H1 (cell line): ENCODE measurements around the gene HAND1. TPM values are rescaled to one million over a fixed set of nuclear protein-coding genes. Genes with fewer than 3 reads are reported as not detected.

Experiments
- CTCF ChIA-PET: fragments of 300-600 bp; sonication (Branson Sonifier 250); formaldehyde crosslinking; loops from one replicate; lab custom pipeline; 2021; ENCODE audit not compliant: partially characterized antibody; lab: Charles Lee
- POLR2A ChIA-PET: fragments of 300-600 bp; sonication (Branson Sonifier 250); formaldehyde crosslinking; loops from one replicate; lab custom pipeline; 2021; ENCODE audit warnings: inconsistent platforms; ENCODE audit not compliant: partially characterized antibody; lab: Charles Lee
- DNase-seq, 2 experiments: peaks; one replicate each; pipeline versions ENCODE4 v3.0.0 to v3.0.0-alpha.2; 2010 to 2022; ENCODE audit warnings: low spot score in 2 of 2, low read depth in 1 of 2, mixed read lengths in 1 of 2
- FAIRE-seq: peaks from 2 replicates; lab custom pipeline; 2011; peaks lifted over from hg19 to GRCh38; lab: Jason Lieb, UNC
- H2AFZ ChIP-seq: 2 replicates; pipeline ENCODE4 v1.8.1; 2012; ENCODE audit warnings: low read length, inconsistent platforms
- H2AK5ac ChIP-seq: 2 replicates; pipeline ENCODE4 v1.6.1; 2013; ENCODE audit warnings: low read depth, low read length
- H2BK120ac ChIP-seq: replicated peaks from 2 replicates; pipeline ENCODE3; 2013; ENCODE audit warnings: low read depth, low read length, inconsistent platforms
- H2BK12ac ChIP-seq: 2 replicates; pipeline ENCODE4 v1.6.1; 2013; ENCODE audit warnings: low read depth, low read length
- H2BK15ac ChIP-seq: 2 replicates; pipeline ENCODE4 v1.6.1; 2013; ENCODE audit warnings: low read length
- H2BK20ac ChIP-seq: 2 replicates; pipeline ENCODE4 v1.6.1; 2013; ENCODE audit warnings: low read length
- H2BK5ac ChIP-seq: 2 replicates; pipeline ENCODE4 v1.6.1; 2013; ENCODE audit warnings: low read depth, low read length
- H3K14ac ChIP-seq: 2 replicates; pipeline ENCODE4 v1.6.1; 2013; ENCODE audit warnings: inconsistent platforms; ENCODE audit not compliant: insufficient read length
- H3K18ac ChIP-seq: 2 replicates; pipeline ENCODE4 v1.6.1; 2013; ENCODE audit warnings: low read length; ENCODE audit errors: extremely low read depth
- H3K23ac ChIP-seq: 2 replicates; pipeline ENCODE4 v1.6.1; 2013; ENCODE audit warnings: inconsistent platforms; ENCODE audit not compliant: insufficient read length
- H3K23me2 ChIP-seq: 2 replicates; pipeline ENCODE4 v1.6.1; 2013; ENCODE audit warnings: low read depth, low read length
- H3K27ac ChIP-seq: 2 replicates; pipeline ENCODE4 v1.6.1; 2011; ENCODE audit warnings: low read depth, low read length, inconsistent platforms
- H3K27me3 ChIP-seq, 4 experiments: replicated peaks in 1 of 4; 1 replicate in 1 of 4; 2 replicates in 3 of 4; pipeline versions ENCODE4 v1.6.1 to v1.8.1; 2011 to 2013; ENCODE audit warnings: low read length in 3 of 4, mild to moderate bottlenecking in 3 of 4, inconsistent platforms in 2 of 4, mixed read lengths in 2 of 4, moderate library complexity in 1 of 4; ENCODE audit not compliant: control insufficient read depth in 3 of 4, insufficient read depth in 3 of 4; ENCODE audit errors: extremely low read depth in 1 of 4
- H3K36me3 ChIP-seq, 4 experiments: 2 replicates each; pipeline versions ENCODE4 v1.6.1 to v1.8.1; 2011 to 2013; ENCODE audit warnings: mild to moderate bottlenecking in 4 of 4, low read length in 3 of 4, moderate library complexity in 2 of 4, control low read depth in 1 of 4, inconsistent platforms in 1 of 4; ENCODE audit not compliant: insufficient read depth in 4 of 4, control insufficient read depth in 2 of 4
- H3K4ac ChIP-seq: replicated peaks from 2 replicates; pipeline ENCODE3; 2013; ENCODE audit warnings: low read length, low read depth, mixed read lengths, inconsistent platforms; ENCODE audit not compliant: insufficient read length
- H3K4me1 ChIP-seq, 4 experiments: replicated peaks in 1 of 4; 1 replicate in 1 of 4; 2 replicates in 3 of 4; pipeline versions ENCODE4 v1.6.1 to v1.8.1; 2011 to 2013; ENCODE audit warnings: low read length in 3 of 4, inconsistent platforms in 2 of 4, mixed read lengths in 1 of 4; ENCODE audit not compliant: insufficient read depth in 4 of 4, control insufficient read depth in 3 of 4
- H3K4me2 ChIP-seq, 2 experiments: 2 replicates each; pipeline versions ENCODE4 v1.6.1 to v1.8.1; 2011 to 2013; ENCODE audit warnings: low read depth in 2 of 2, low read length in 2 of 2, control low read depth in 1 of 2, inconsistent platforms in 1 of 2, mild to moderate bottlenecking in 1 of 2; ENCODE audit not compliant: insufficient read depth in 1 of 2
- H3K4me3 ChIP-seq, 4 experiments: fragments of 200-600, 300-600 bp in 1 of 4; sonication (generic), shearing (Covaris generic), sonication (Bioruptor Twin) in 1 of 4; 2 replicates each; pipeline versions ENCODE4 v1.5.1 to v1.8.1; 2011 to 2016; ENCODE audit warnings: low read length in 4 of 4, low read depth in 3 of 4, control low read depth in 2 of 4, inconsistent platforms in 2 of 4, mild to moderate bottlenecking in 2 of 4, mixed read lengths in 1 of 4, moderate library complexity in 1 of 4; ENCODE audit not compliant: insufficient read depth in 2 of 4; ENCODE audit errors: extremely low read depth in 1 of 4
- H3K56ac ChIP-seq: replicated peaks from 2 replicates; pipeline ENCODE3; 2013; ENCODE audit warnings: low read depth, mild to moderate bottlenecking, mixed read lengths, low read length, inconsistent platforms; ENCODE audit not compliant: insufficient read length
- H3K79me1 ChIP-seq: 2 replicates; pipeline ENCODE4 v1.6.1; 2013; ENCODE audit warnings: low read depth, low read length, control low read depth
- H3K79me2 ChIP-seq, 2 experiments: 2 replicates each; pipeline versions ENCODE4 v1.6.1 to v1.8.1; 2012 to 2013; ENCODE audit warnings: low read length in 2 of 2, mild to moderate bottlenecking in 2 of 2, inconsistent platforms in 1 of 2; ENCODE audit not compliant: insufficient read depth in 2 of 2, control insufficient read depth in 1 of 2
- H3K9ac ChIP-seq, 4 experiments: replicated peaks in 1 of 4; 1 replicate in 1 of 4; 2 replicates in 3 of 4; pipeline versions ENCODE4 v1.6.1 to v1.8.1; 2011 to 2013; ENCODE audit warnings: low read depth in 3 of 4, low read length in 3 of 4, control low read depth in 2 of 4, mild to moderate bottlenecking in 2 of 4, moderate library complexity in 2 of 4, inconsistent platforms in 1 of 4; ENCODE audit errors: extremely low read depth in 1 of 4
- H3K9me3 ChIP-seq, 2 experiments: 2 replicates each; pipeline versions ENCODE4 v1.6.1 to v1.8.1; 2012 to 2013; ENCODE audit warnings: mild to moderate bottlenecking in 2 of 2, moderate library complexity in 2 of 2, control low read depth in 1 of 2, inconsistent platforms in 1 of 2, low read depth in 1 of 2, low read length in 1 of 2, mixed read lengths in 1 of 2; ENCODE audit not compliant: insufficient read depth in 2 of 2
- H4K20me1 ChIP-seq, 2 experiments: replicated peaks in 1 of 2; 2 replicates each; pipeline versions ENCODE3 to v1.8.1; 2011 to 2013; ENCODE audit warnings: inconsistent platforms in 2 of 2, low read length in 2 of 2, mild to moderate bottlenecking in 1 of 2; ENCODE audit not compliant: insufficient read depth in 2 of 2, control insufficient read depth in 1 of 2
- H4K5ac ChIP-seq: 2 replicates; pipeline ENCODE4 v1.6.1; 2013; ENCODE audit warnings: low read length, low read depth, mixed read lengths, inconsistent platforms; ENCODE audit not compliant: insufficient read length
- H4K8ac ChIP-seq: 2 replicates; pipeline ENCODE4 v1.8.0; 2013; ENCODE audit warnings: mild to moderate bottlenecking, moderate library complexity, low read length, inconsistent platforms; ENCODE audit not compliant: insufficient read depth; ENCODE audit errors: extremely low read depth
- H4K91ac ChIP-seq: replicated peaks from 2 replicates; pipeline ENCODE3; 2013; ENCODE audit warnings: low read length, mixed read lengths, inconsistent platforms; ENCODE audit not compliant: insufficient read length
- ATF2 ChIP-seq: IDR thresholded peaks from 2 replicates; pipeline ENCODE4 v1.6.1; 2012; ENCODE audit warnings: low read length, inconsistent platforms
- BACH1 ChIP-seq: IDR thresholded peaks from 2 replicates; pipeline ENCODE4 v1.6.1; 2012; ENCODE audit warnings: low read length, improper control_type of control experiment
- CHD1 ChIP-seq: IDR thresholded peaks from 2 replicates; pipeline ENCODE4 v1.6.1; 2012; ENCODE audit warnings: low read depth, low read length, improper control_type of control experiment
- HDAC6 ChIP-seq: IDR thresholded peaks from one replicate; pipeline ENCODE4 v1.7.1; 2012; ENCODE audit warnings: low read depth, mild to moderate bottlenecking, inconsistent platforms, low read length, moderate library complexity
- SIN3A ChIP-seq, 2 experiments: IDR thresholded peaks in 1 of 2; conservative IDR thresholded peaks in 1 of 2; 2 replicates each; pipeline ENCODE4 v1.6.1; 2011 to 2012; ENCODE audit warnings: low read length in 2 of 2, improper control_type of control experiment in 1 of 2, low read depth in 1 of 2, mild to moderate bottlenecking in 1 of 2
- TCF12 ChIP-seq: IDR thresholded peaks from 2 replicates; pipeline ENCODE4 v1.6.1; 2011; ENCODE audit warnings: low read depth, mild to moderate bottlenecking, low read length
- WGBS, 2 experiments: shearing (Covaris generic) in 1 of 2; methylation state at CpG; one replicate each; pipeline versions ENCODE4 v1.1.6 to v1.1.7; 2013 to 2015; ENCODE audit warnings: low lambda C conversion rate in 2 of 2, mixed read lengths in 2 of 2, inconsistent platforms in 1 of 2, low coverage in 1 of 2, missing lambda C conversion rate in 1 of 2; ENCODE audit not compliant: insufficient replicate concordance in 2 of 2, insufficient coverage in 1 of 2, insufficient read length in 1 of 2; ENCODE audit errors: extremely low coverage in 1 of 2, missing lambda C conversion rate in 1 of 2; 5-methylcytosine and 5-hydroxymethylcytosine counted together
- polyA plus RNA-seq, 7 experiments: library from polyadenylated mRNA; depleted of rRNA in 3 of 7; stranded (reverse) in 5 of 7; unstranded in 2 of 7; fragments of >200 nt in 5 of 7; fragments of 200-250 nt in 2 of 7; gene quantifications; 1 replicate in 5 of 7; 2 replicates in 1 of 7; 4 replicates in 1 of 7; pipeline versions ENCODE4 v1.2.1 to v1.2.3, GENCODE V29; 2011 to 2013; ENCODE audit warnings: missing spikeins in 2 of 7, mixed read lengths in 2 of 7
- total RNA-seq: library from RNA; stranded (reverse); fragmentation: NEBNext Ultra II Directional; extraction: Animal tissue kit (Norgen Biotek cat#: 25700); gene quantifications from 2 replicates; pipeline ENCODE4 v1.2.1, GENCODE V29; 2021

Gene HAND1
- total and polyA plus RNA-seq, 2 of the 8 experiments (the other 6 are each of a cell fraction or from before 2014, with no cell fraction given), result 0.06 TPM; not detected in 1

- 81% methylated on average over 1 of the region's 1 CpG; no CpG with 5 or more reads in 1 of the 2 experiments for WGBS, 2 experiments
- Histone ChIP-seq H2BK12ac (no peak overlapping the region), H3K79me1 (no peaks in the 10 kb centered on the region), H3K14ac (no peak overlapping the region), H3K79me2 (no peaks in the 10 kb centered on the region), H4K20me1 (no peaks in the 10 kb centered on the region), H3K23me2 (no peaks in the 10 kb centered on the region), H3K4ac (no peak overlapping the region), H2BK120ac (no peak overlapping the region), H4K8ac (no peak overlapping the region), H2BK15ac (no peak overlapping the region), H3K4me3 (no peak overlapping the region), H3K9me3 (no peaks in the 10 kb centered on the region), H3K27ac (no peak overlapping the region), H2BK20ac (no peak overlapping the region), H3K4me1 (peaks cover 0 to 4% (median 3%) of the 10 kb centered on the region in 4 experiments; a peak in 4 of 7 replicates), H3K18ac (no peak overlapping the region), H4K91ac (no peak overlapping the region), H3K36me3 (no peaks in the 10 kb centered on the region), H4K5ac (no peak overlapping the region), H3K56ac (no peak overlapping the region), H2AK5ac (no peak overlapping the region), H3K27me3 (peaks cover 9 to 23% (median 18%) of the 10 kb centered on the region in 4 experiments), H3K4me2 (no peak overlapping the region), H3K23ac (no peak overlapping the region), H2AFZ (no peak overlapping the region), H2BK5ac (no peak overlapping the region), H3K9ac (no peak overlapping the region)
- no peak for DNase-seq
- FAIRE-seq, result no peak
- POLR2A ChIA-PET, result interaction anchor here (0.6 kb wide), 1 partner anchor 151 kb away, joined by 3 read pairs; no protein-coding TSS in a partner anchor
- CTCF ChIA-PET, result interaction anchor here (0.7 to 16.1 kb wide), 12 partner anchors 15 to 499 kb away, joined by 3 to 273 read pairs (median 4); partner anchors contain the start of gene SAP30L
- TF ChIP-seq TCF12 (no peak), SIN3A (conservative IDR thresholded peaks at IDR 0.05 in 1 of 2, IDR thresholded peaks at IDR 0.05 in 1 of 2; ENCODE audit: low read depth in 1 of 2, low read length in 2 of 2) (no peak), ATF2 (no peak), HDAC6 (no peak), BACH1 (no peak), CHD1 (no peak)
These were observed 13.6 kb downstream of the HAND1 start for GRCh38 chr5:154464438-154464837.
